A673 (cell line): ENCODE data around the gene ZNF324.

Experiments
- EZH2 ChIP-seq: fragments of 200-600 bp; sonication (generic); IDR thresholded peaks from 2 replicates; pipeline ENCODE4 v1.6.1; 2017; ENCODE audit warnings: borderline replicate concordance, low read depth, mild to moderate bottlenecking, mixed read lengths, antibody characterized with exemption, low read length; ENCODE audit not compliant: poor library complexity, severe bottlenecking
- TF ChIP-seq, protein P1 (sequence below): fragments of 300-800, 200-600 bp; sonication (generic); conservative IDR thresholded peaks from 2 replicates; pipeline ENCODE4 v1.5.1; 2017; ENCODE audit warnings: low read depth, mild to moderate bottlenecking, antibody characterized with exemption, low read length, moderate library complexity, mixed read lengths

GRCh38 chr19:58455306-58455705 lies 11.6 kb upstream of the ZNF324 start:
- TF ChIP-seq, protein P1, sequence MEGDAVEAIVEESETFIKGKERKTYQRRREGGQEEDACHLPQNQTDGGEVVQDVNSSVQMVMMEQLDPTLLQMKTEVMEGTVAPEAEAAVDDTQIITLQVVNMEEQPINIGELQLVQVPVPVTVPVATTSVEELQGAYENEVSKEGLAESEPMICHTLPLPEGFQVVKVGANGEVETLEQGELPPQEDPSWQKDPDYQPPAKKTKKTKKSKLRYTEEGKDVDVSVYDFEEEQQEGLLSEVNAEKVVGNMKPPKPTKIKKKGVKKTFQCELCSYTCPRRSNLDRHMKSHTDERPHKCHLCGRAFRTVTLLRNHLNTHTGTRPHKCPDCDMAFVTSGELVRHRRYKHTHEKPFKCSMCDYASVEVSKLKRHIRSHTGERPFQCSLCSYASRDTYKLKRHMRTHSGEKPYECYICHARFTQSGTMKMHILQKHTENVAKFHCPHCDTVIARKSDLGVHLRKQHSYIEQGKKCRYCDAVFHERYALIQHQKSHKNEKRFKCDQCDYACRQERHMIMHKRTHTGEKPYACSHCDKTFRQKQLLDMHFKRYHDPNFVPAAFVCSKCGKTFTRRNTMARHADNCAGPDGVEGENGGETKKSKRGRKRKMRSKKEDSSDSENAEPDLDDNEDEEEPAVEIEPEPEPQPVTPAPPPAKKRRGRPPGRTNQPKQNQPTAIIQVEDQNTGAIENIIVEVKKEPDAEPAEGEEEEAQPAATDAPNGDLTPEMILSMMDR = no peak
- no peak for TF ChIP-seq EZH2
